Stimulated activated naive CD4-positive, alpha-beta T cell treated with Interleukin-2 at 50 U/mL for 16 hours (primary cell): Measurements from ENCODE around the gene KNSTRN.

Source experiments
- DNase-seq: peaks from one replicate; lab custom pipeline; 2025; lab: John Stamatoyannopoulos, UW

Gene KNSTRN

GRCh38 chr15:40366457-40367370 lies 15.8 kb upstream of the KNSTRN start:
- DNase-seq = no peak

GRCh38 chr15:40367371-40367685 lies 15.2 kb upstream of the KNSTRN start:
- DNase-seq = no peak

GRCh38 chr15:40367686-40368611 lies 14.6 kb upstream of the KNSTRN start:
- peak; percentile 85 for DNase-seq

- no peak for DNase-seq
Observed at GRCh38 chr15:40368719-40369473, 13.6 kb upstream of the KNSTRN start.

- DNase-seq = no peak
Observed at GRCh38 chr15:40369474-40369869, 13.0 kb upstream of the KNSTRN start.

GRCh38 chr15:40369971-40370370 lies 12.6 kb upstream of the KNSTRN start:
- no peak for DNase-seq

GRCh38 chr15:40372981-40373380 lies 9.5 kb upstream of the KNSTRN start:
- DNase-seq = no peak

GRCh38 chr15:40377606-40378005 lies 4.9 kb upstream of the KNSTRN start:
- no peak for DNase-seq

- no peak for DNase-seq
Observed at GRCh38 chr15:40379374-40379773, 3.1 kb upstream of the KNSTRN start.

GRCh38 chr15:40379853-40380252 lies 2.7 kb upstream of the KNSTRN start:
- no peak for DNase-seq

GRCh38 chr15:40380636-40381035 lies 1.9 kb upstream of the KNSTRN start:
- DNase-seq = no peak

GRCh38 chr15:40381818-40382529 lies 547 bp upstream of the KNSTRN start:
- no peak for DNase-seq

- no peak for DNase-seq
Observed at GRCh38 chr15:40386480-40386879, 4.0 kb downstream of the KNSTRN start.

GRCh38 chr15:40388941-40389823 lies 6.7 kb downstream of the KNSTRN start:
- no peak for DNase-seq

- DNase-seq = no peak
Observed at GRCh38 chr15:40389824-40390595, 7.5 kb downstream of the KNSTRN start.

- no peak for DNase-seq
Observed at GRCh38 chr15:40392986-40393948, 10.7 kb downstream of the KNSTRN start.

GRCh38 chr15:40397688-40398412 lies 15.3 kb downstream of the KNSTRN start:
- DNase-seq = no peak

GRCh38 chr15:40398413-40398873 lies 15.9 kb downstream of the KNSTRN start:
- no peak for DNase-seq
